GM18498 (cell line): ENCODE results near the gene FBXL7.

Source experiments
- ATAC-seq: cut with Tn5 transposase; IDR thresholded peaks from one replicate; pipeline ENCODE4 v1.9.1; 2021; ENCODE audit warnings: mild to moderate bottlenecking, moderate library complexity; ENCODE audit not compliant: unreplicated experiment

FBXL7 gene

GRCh38 chr5:15647251-15647650 lies 147.3 kb downstream of the FBXL7 start:
- no peak for ATAC-seq

- ATAC-seq: no peak
Measured at GRCh38 chr5:15650266-15650665, 150.3 kb downstream of the FBXL7 start.

- ATAC-seq: no peak
Measured at GRCh38 chr5:15654779-15655178, 154.8 kb downstream of the FBXL7 start.

- ATAC-seq: no peak
Measured at GRCh38 chr5:15655683-15656082, 155.7 kb downstream of the FBXL7 start.

GRCh38 chr5:15664961-15665360 lies 165.0 kb downstream of the FBXL7 start:
- no peak for ATAC-seq

GRCh38 chr5:15669826-15670225 lies 169.8 kb downstream of the FBXL7 start:
- no peak for ATAC-seq

- no peak for ATAC-seq
Measured at GRCh38 chr5:15674716-15675115, 174.7 kb downstream of the FBXL7 start.

GRCh38 chr5:15676591-15676990 lies 176.6 kb downstream of the FBXL7 start:
- ATAC-seq: no peak

GRCh38 chr5:15679161-15679560 lies 179.2 kb downstream of the FBXL7 start:
- no peak for ATAC-seq

GRCh38 chr5:15680455-15680854 lies 180.5 kb downstream of the FBXL7 start:
- ATAC-seq: no peak

- no peak for ATAC-seq
Measured at GRCh38 chr5:15682122-15682521, 182.1 kb downstream of the FBXL7 start.

GRCh38 chr5:15682566-15682965 lies 182.6 kb downstream of the FBXL7 start:
- no peak for ATAC-seq

- no peak for ATAC-seq
Measured at GRCh38 chr5:15683332-15683731, 183.4 kb downstream of the FBXL7 start.

GRCh38 chr5:15687401-15687800 lies 187.4 kb downstream of the FBXL7 start:
- ATAC-seq: no peak

GRCh38 chr5:15689836-15690235 lies 189.9 kb downstream of the FBXL7 start:
- no peak for ATAC-seq

- no peak for ATAC-seq
Measured at GRCh38 chr5:15690611-15691010, 190.6 kb downstream of the FBXL7 start.

- no peak for ATAC-seq
Measured at GRCh38 chr5:15691521-15691920, 191.5 kb downstream of the FBXL7 start.

- ATAC-seq: no peak
Measured at GRCh38 chr5:15692706-15693381, 192.9 kb downstream of the FBXL7 start.

- ATAC-seq: no peak
Measured at GRCh38 chr5:15693382-15693728, 193.4 kb downstream of the FBXL7 start.

GRCh38 chr5:15693933-15694332 lies 194.0 kb downstream of the FBXL7 start:
- no peak for ATAC-seq

GRCh38 chr5:15694696-15695214 lies 194.8 kb downstream of the FBXL7 start:
- ATAC-seq: no peak

- no peak for ATAC-seq
Measured at GRCh38 chr5:15695215-15695731, 195.3 kb downstream of the FBXL7 start.

- no peak for ATAC-seq
Measured at GRCh38 chr5:15700373-15700772, 200.4 kb downstream of the FBXL7 start.
